Measurements from ENCODE around the gene ARHGAP19.

DNA sequence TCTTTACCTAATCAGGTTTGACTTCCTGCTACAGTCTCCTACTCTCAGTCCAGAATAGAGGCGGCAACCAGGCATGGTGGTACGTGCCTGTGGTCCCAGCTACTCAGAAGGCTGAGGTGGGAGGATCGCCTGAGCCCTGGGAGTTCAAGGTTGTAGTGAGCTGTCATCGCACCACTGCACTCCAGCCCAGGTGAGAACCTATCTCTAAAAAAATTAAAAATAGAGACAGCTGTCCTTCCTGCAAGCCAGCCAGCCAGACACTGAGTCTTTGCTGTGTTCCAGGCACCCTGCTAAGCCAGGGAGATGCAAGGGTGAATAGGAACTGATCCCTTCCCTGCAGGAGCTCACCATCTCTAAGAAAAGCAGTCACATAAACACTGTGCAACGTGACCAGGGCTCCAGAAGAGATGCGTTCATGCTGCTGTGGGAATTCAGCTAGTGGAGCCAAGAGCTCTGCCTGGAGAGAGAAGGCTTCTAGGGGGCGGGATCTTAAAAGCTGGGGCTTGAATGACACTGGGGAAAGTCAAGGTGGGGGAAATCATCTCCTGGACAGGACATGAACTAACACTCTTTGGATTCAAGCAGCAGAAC, 84.6 kb downstream of the ARHGAP19 start:
- TF ChIP-seq, protein P1, sequence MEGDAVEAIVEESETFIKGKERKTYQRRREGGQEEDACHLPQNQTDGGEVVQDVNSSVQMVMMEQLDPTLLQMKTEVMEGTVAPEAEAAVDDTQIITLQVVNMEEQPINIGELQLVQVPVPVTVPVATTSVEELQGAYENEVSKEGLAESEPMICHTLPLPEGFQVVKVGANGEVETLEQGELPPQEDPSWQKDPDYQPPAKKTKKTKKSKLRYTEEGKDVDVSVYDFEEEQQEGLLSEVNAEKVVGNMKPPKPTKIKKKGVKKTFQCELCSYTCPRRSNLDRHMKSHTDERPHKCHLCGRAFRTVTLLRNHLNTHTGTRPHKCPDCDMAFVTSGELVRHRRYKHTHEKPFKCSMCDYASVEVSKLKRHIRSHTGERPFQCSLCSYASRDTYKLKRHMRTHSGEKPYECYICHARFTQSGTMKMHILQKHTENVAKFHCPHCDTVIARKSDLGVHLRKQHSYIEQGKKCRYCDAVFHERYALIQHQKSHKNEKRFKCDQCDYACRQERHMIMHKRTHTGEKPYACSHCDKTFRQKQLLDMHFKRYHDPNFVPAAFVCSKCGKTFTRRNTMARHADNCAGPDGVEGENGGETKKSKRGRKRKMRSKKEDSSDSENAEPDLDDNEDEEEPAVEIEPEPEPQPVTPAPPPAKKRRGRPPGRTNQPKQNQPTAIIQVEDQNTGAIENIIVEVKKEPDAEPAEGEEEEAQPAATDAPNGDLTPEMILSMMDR (IDR thresholded peaks at IDR 0.05) = no peak
- TF ChIP-seq POLR2AphosphoS5 (IDR thresholded peaks at IDR 0.05) (no peak), POLR2A (IDR thresholded peaks at IDR 0.05) (no peak)
